ENCODE data around the gene GALK2.

DNA sequence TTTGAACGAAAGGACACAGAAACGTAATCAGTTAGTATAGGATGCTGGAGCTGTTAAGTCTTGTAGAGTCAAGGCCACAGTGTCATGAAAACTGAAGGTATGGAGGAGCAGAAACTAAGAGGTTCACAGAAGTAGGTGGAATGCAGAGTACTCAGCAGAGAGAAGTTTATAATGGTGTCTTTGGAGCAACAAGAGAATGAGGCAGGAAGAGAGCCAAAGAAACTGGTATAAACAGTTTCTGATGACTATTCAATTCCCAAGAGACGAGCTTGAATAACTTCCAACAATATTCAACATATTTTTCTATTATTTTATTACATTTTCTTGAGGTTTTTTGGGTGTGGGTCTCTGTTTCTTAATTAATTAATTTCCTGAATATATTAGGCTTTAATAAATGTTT is 29.6 kb downstream of the GALK2 start:
- TF ChIP-seq, protein P1, sequence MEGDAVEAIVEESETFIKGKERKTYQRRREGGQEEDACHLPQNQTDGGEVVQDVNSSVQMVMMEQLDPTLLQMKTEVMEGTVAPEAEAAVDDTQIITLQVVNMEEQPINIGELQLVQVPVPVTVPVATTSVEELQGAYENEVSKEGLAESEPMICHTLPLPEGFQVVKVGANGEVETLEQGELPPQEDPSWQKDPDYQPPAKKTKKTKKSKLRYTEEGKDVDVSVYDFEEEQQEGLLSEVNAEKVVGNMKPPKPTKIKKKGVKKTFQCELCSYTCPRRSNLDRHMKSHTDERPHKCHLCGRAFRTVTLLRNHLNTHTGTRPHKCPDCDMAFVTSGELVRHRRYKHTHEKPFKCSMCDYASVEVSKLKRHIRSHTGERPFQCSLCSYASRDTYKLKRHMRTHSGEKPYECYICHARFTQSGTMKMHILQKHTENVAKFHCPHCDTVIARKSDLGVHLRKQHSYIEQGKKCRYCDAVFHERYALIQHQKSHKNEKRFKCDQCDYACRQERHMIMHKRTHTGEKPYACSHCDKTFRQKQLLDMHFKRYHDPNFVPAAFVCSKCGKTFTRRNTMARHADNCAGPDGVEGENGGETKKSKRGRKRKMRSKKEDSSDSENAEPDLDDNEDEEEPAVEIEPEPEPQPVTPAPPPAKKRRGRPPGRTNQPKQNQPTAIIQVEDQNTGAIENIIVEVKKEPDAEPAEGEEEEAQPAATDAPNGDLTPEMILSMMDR (conservative IDR thresholded peaks at IDR 0.05; ENCODE audit: low read length): no peak
- no peak for TF ChIP-seq EZH2phosphoT487 (IDR thresholded peaks at IDR 0.05; ENCODE audit: borderline replicate concordance)

Measured in Loucy (cell line).